ENCODE results near the gene CACHD1. TPM values are rescaled to one million over a fixed set of nuclear protein-coding genes. Genes with fewer than 3 reads are reported as not detected.

Gene CACHD1
- total and polyA plus RNA-seq, 8 donors, result 1.4 to 22.8 (median 4.8) TPM

GRCh38 chr1:64527165-64527564 lies 57.2 kb downstream of the CACHD1 start:
- Histone ChIP-seq H3K27ac (peak overlapping the region in 2 of 5 donors; percentile 23 to 25), H3K36me3 (no peaks in the 10 kb centered on the region), H3K27me3 (no peaks in the 10 kb centered on the region), H3K4me1 (peaks cover 0 to 46% (median 3%) of the 10 kb centered on the region in 4 donors), H3K4me3 (no peak overlapping the region), H3K9me3 (no peaks in the 10 kb centered on the region)
- no peak for DNase-seq
- 80 to 91% (median 84%) methylated on average over 10 of the region's 10 CpGs for WGBS, 5 donors
- intact Hi-C loops (cut with DNase I; ENCODE audit: low total_unique reads), result no loop called here
- TF ChIP-seq EP300 (IDR thresholded peaks at IDR 0.05) (no peak), POLR2A (IDR thresholded peaks at IDR 0.05) (no peak), CTCF (IDR thresholded peaks at IDR 0.05) (no peak), POLR2AphosphoS5 (IDR thresholded peaks at IDR 0.05) (no peak)

GRCh38 chr1:64527786-64528185 lies 57.9 kb downstream of the CACHD1 start:
- H3K27me3 ChIP-seq, result no peaks in the 10 kb centered on the region
- no peaks in the 10 kb centered on the region for H3K36me3 ChIP-seq
- no peak overlapping the region for H3K27ac ChIP-seq
- intact Hi-C loops (cut with DNase I; ENCODE audit: low total_unique reads), result no loop called here
- DNase-seq, result no peak
- H3K9me3 ChIP-seq, result no peaks in the 10 kb centered on the region
- TF ChIP-seq EP300 (IDR thresholded peaks at IDR 0.05) (no peak), POLR2A (IDR thresholded peaks at IDR 0.05) (no peak), POLR2AphosphoS5 (IDR thresholded peaks at IDR 0.05) (no peak), CTCF (IDR thresholded peaks at IDR 0.05) (no peak)
- H3K4me1 ChIP-seq, result peaks cover 0 to 46% (median 3%) of the 10 kb centered on the region in 4 donors
- H3K4me3 ChIP-seq, result no peak overlapping the region

- H3K27ac ChIP-seq, result no peak overlapping the region
- H3K9me3 ChIP-seq, result no peaks in the 10 kb centered on the region
- TF ChIP-seq EP300 (IDR thresholded peaks at IDR 0.05) (no peak), POLR2A (IDR thresholded peaks at IDR 0.05) (no peak), CTCF (IDR thresholded peaks at IDR 0.05) (no peak), POLR2AphosphoS5 (IDR thresholded peaks at IDR 0.05) (no peak)
- no peaks in the 10 kb centered on the region for H3K36me3 ChIP-seq
- H3K4me1 ChIP-seq, result peaks cover 5 to 39% (median 8%) of the 10 kb centered on the region in 4 donors
- no peaks in the 10 kb centered on the region for H3K27me3 ChIP-seq
- peak in 1 of 2 donors; percentile 53 for DNase-seq
- no peak overlapping the region for H3K4me3 ChIP-seq
- intact Hi-C loops (cut with DNase I; ENCODE audit: low total_unique reads), result no loop called here
Observed at GRCh38 chr1:64530969-64531692, 61.2 kb downstream of the CACHD1 start.

- intact Hi-C loops (cut with DNase I; ENCODE audit: low total_unique reads), result no loop called here
- no peak overlapping the region for H3K27ac ChIP-seq
- no peak overlapping the region for H3K4me3 ChIP-seq
- H3K9me3 ChIP-seq, result no peaks in the 10 kb centered on the region
- no peak for DNase-seq
- no peaks in the 10 kb centered on the region for H3K36me3 ChIP-seq
- WGBS, 5 donors, result 84 to 95% (median 89%) methylated on average over 2 of the region's 2 CpGs
- no peaks in the 10 kb centered on the region for H3K27me3 ChIP-seq
- no peak for TF ChIP-seq POLR2AphosphoS5 (IDR thresholded peaks at IDR 0.05)
- no peak for TF ChIP-seq EP300 (IDR thresholded peaks at IDR 0.05)
- TF ChIP-seq POLR2A (IDR thresholded peaks at IDR 0.05), result no peak
- TF ChIP-seq CTCF (IDR thresholded peaks at IDR 0.05), result no peak
- peaks cover 12 to 39% (median 23%) of the 10 kb centered on the region in 4 donors for H3K4me1 ChIP-seq
Observed at GRCh38 chr1:64532646-64533045, 62.7 kb downstream of the CACHD1 start.
